COLO668 (cell line): ENCODE measurements around the gene LYPD4.
A peak's percentile ranks its signal among the peaks of the same experiment; 100 is the strongest.

Source experiments
- DNase-seq: peaks from one replicate; lab custom pipeline; 2025; ENCODE audit not compliant: unreplicated experiment; lab: John Stamatoyannopoulos, UW

The LYPD4 gene

DNA sequence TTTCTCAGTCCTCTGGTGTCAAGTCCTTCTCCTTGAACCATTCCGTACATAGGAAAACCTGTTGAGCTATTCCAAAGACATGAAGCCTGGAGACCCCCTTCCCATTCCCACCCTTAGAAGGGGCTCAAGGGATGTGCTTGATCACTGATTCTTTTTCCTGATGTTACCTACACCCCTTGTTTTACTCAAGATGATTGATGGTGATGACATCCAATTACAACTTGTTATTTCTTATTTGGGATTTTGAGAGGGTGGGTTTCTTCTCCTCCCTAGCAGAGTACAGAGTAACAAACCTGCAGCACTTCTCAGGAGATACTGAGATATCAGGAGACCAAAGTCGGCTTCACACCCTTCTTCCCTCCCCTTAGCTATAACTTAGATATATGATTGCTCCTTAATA, 8.9 kb upstream of the LYPD4 start:
- no peak for DNase-seq

DNA sequence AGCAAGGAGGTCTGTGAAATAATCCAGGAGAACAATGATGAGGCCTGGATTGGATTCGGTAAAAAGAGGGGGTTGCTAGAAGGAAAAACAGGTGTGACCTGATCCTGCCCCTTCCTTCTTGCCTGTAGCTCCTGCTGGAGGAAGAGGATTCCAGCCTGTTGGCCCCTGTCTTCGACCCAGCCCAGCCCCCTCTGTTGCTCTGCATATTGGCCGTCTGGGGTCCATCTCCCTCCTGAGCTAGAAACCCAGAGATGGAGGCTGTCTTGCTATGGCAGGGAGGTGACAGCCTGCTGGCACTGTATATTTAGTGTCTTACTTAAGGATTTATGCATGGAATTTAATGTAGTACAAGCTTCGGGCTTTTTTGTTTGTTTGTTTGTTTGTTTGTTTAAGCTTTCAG, 7.0 kb upstream of the LYPD4 start:
- no peak for DNase-seq

GRCh38 chr19:41850381-41850780, 5.9 kb upstream of the LYPD4 start:
- no peak for DNase-seq

DNA sequence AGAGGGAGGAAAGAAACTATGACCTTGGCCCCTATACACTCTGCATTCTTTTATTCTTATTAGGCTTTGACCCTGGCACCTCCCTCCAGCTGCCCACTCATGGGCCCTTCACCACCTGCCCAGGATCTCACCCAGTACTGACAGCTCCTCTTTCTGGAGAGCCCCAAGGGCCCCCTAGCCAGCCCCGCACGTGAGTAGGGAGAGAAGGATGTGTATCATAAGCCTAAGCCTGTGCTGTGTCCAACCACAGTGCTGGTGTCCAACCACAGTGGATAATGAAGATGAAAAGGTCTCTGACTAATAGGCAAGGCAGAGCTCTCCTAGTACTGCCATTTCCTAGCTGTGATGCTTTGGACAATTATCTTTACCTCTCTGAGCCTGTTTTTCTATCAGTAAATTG, 4.6 kb upstream of the LYPD4 start:
- DNase-seq, result no peak

DNA sequence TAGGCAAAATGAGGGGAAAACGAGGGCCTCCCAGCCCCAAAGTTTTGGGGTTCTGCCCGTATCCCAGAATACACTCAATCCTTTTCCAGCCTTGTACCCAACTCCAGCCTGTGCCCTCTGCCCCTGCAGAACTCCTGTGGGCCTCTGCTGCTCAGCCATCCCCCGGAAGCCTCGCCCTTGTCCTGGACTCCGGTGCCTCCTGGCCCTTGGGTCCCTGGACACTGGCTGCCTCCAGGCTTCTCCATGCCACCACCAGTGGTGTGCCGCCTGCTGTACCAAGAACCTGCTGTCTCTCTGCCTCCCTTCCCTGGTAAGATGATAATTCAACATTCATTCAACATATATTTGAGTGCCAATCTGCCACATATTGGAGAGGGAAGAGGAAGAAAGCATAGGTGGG, 4.2 kb upstream of the LYPD4 start:
- DNase-seq, result no peak

DNA sequence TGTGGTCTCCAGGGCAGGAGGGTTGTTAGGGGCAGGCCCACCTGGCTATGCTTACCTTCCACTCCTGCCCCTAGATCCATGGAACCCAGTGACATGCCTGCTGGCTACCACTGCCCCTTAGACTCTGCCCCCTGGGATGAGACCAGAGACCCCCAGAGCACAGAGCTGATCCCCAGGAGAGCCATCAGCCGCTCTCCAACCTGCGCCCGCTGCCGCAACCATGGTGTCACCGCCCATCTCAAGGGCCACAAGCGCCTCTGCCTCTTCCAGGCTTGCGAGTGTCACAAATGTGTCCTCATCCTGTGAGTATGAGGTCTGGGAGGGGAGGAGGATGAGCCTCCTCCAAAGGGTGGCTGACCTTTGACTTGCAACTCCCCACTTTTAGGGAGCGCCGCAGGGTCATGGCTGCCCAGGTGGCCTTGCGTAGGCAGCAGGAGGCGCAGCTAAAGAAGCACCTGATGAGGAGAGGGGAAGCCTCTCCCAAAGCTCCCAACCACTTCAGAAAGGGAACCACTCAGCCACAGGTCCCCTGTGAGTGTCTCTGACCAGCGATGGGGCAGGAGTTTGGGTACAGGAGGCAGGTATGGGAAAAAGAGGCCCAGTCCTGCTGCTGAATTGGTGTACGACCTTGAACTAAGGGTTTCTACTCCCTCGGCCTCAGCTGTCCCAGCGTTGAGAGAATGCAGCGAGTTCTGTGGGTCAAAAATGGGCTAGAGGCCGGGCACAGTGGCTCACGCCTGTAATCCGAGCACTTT, 3.0 kb upstream of the LYPD4 start:
- no peak for DNase-seq

- no peak for DNase-seq
Observed at GRCh38 chr19:41845051-41845590, 638 bp upstream of the LYPD4 start.

- no peak for DNase-seq
Observed at GRCh38 chr19:41845001-41845050, 343 bp upstream of the LYPD4 start, which contains the start of gene DMRTC2. TSS of gene DMRTC2 (plus strand) at chr19:41845042. CDS start at chr19:41847429, 2,387 bp downstream.

GRCh38 chr19:41843371-41843770, 1.1 kb downstream of the LYPD4 start:
- no peak for DNase-seq

DNA sequence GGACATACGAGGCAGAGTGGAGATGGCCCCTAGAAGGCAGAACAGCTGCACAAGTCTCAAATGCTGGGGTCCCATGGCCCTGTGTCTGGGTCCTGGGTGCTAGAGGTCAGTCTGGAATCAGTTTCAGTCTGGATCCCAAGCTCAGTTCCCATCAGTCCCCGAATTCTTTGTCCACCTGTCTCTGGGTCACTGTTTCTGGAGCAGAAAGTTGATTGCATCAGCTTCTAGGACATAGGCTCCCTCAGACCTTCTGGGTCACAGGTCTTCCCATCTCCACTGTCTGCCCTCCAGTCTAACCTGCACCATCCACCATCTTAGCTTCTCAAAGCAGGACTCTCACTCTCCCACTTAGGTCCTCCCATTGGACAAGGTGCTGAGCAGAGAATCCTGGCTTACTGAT, 5.3 kb downstream of the LYPD4 start:
- DNase-seq, result no peak

- DNase-seq, result no peak
Observed at GRCh38 chr19:41837981-41838708, 6.3 kb downstream of the LYPD4 start.

DNA sequence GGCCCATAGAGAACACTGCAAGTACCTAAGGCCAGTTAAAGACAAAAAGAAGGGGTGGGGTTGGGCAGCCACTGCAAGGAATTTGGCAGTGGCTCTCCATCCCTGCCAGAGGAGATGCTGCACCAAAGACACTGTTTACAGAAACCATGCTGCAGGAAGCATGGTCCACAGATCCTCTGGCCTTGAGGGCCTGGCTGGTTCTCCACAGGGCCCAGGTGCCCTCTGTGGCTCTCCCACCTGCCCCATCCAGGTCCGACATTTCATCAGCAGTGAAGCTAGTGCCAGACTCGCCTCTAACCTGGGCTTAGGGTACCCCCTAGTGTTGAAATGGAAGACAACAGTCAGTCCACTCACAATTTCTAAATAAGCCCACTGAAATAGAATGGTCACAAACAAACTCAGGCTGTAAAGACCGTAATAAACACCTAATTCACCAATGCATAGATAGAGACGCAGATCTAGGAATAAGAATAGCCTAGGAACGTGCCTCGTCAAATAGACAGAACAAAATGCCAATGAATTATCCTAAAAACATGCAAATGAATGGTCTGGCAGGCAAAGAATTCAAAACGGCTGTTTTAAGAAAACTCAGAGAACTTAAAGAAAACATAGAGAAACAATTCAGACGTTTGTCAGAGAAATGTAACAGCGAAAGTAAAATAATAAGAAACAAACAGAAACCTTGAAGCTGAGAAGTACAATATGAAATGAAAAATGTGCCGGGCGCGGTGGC, 23.3 kb downstream of the LYPD4 start:
- DNase-seq, result peak; percentile 64

- no peak for DNase-seq
Observed at GRCh38 chr19:41816761-41817160, 27.7 kb downstream of the LYPD4 start.

DNA sequence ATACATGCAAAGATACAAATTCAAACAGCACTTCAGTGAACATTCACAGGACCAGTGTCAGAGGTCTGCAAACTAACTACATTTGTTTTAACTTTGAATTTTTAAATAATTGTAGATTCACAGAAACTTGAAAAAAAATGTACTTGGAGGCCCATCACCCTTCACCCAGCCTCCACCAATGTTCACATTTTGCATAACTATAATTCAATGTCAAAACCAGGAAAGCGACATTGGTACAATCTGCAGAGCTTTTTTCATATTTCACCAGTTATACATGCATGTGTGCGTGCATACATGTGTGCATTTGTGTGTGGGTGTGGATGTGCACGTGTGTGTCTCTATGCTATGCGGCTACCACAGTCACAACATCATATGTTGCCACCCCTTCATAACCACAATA, 29.2 kb downstream of the LYPD4 start:
- DNase-seq, result no peak

- DNase-seq, result no peak
Observed at GRCh38 chr19:41813911-41814310, 30.6 kb downstream of the LYPD4 start.

DNA sequence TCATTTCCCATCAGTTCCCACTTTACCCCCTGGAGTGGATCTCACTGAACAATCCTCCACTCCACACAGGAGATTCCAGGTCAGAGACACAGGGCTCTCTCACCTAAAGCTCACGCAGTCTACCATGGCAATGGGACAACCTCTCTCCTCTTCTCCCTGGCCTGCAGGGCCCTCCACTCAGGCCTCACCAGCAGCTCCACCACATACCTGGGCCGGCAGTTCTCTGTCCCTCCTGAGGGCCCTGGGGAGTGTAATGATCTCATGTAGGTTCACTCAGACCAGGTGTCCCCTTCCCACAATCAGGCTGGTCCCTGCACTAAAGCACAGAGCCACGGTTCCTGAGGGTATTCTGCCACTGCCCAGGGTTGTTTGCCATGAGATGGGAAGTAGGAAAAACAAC, 32.5 kb downstream of the LYPD4 start:
- no peak for DNase-seq

GRCh38 chr19:41811036-41811435, 33.4 kb downstream of the LYPD4 start:
- DNase-seq, result no peak

- DNase-seq, result no peak
Observed at GRCh38 chr19:41810301-41810700, 34.2 kb downstream of the LYPD4 start.

DNA sequence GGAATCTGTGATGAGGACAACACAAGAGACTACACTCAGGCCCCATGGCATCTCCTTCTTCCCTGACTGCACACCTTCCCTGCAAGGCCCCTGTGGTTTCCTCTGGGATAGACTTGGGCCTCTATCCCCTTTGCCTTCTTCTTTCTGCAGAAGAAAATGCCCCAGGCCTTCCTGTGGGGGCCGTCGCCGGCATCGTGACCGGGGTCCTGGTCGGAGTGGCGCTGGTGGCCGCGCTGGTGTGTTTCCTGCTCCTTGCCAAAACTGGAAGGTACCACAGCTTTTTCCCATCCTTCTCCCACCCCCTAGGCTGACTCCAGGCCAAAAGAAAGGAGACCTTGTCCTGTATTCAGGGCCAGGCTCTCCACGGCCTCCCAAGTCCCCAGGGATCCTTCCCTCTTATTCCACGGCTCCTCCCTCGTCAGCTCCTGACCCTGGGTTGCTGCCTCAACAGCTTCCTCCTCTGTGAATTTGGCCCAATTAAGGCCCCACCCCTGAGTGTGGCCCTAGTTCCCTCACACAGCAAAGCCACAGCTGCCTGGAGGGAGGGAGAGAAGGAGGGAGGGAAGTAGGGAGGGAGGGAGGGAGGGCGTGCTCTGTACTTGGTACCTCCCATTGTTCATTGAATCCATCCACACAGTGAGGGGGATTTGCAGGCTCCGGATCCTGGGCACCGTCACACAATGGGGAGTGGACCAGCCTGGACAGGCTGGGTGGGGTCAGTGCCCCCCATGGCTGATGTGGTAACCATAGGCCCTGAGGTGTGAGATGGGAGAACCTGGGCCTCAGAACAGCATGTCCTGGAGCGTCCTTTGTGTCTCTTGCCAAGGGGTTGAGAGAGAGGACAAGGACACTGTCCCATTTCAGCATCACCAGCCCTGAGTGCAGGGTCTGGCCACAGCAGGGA, 35.6 kb downstream of the LYPD4 start:
- DNase-seq, result no peak

- DNase-seq, result no peak
Observed at GRCh38 chr19:41807176-41807575, 37.3 kb downstream of the LYPD4 start.

- no peak for DNase-seq
Observed at GRCh38 chr19:41804336-41804735, 40.1 kb downstream of the LYPD4 start.
